Neural progenitor cell (in vitro differentiated cells): ENCODE results near the gene THRB. TPM values are rescaled to one million over a fixed set of nuclear protein-coding genes. Genes with fewer than 3 reads are reported as not detected.

Source experiments
- DNase-seq: peaks from one replicate; pipeline ENCODE4 v3.0.0-alpha.2; 2016; ENCODE audit warnings: low spot score
- H2AFZ ChIP-seq: fragments of 200-600 bp; sonication (generic); replicated peaks from 2 replicates; pipeline ENCODE4 v1.6.1; 2016; ENCODE audit warnings: antibody characterized with exemption
- H3F3A ChIP-seq: fragments of 200-600 bp; sonication (generic); 2 replicates; pipeline ENCODE4 v1.6.1; 2016; ENCODE audit warnings: antibody characterized with exemption, low read depth
- H3K27ac ChIP-seq: fragments of 200-600 bp; sonication (generic); 2 replicates; pipeline ENCODE4 v1.5.1; 2016; ENCODE audit warnings: mild to moderate bottlenecking
- H3K27me3 ChIP-seq: fragments of 200-600 bp; sonication (generic); 2 replicates; pipeline ENCODE4 v1.6.1; 2016; ENCODE audit warnings: mild to moderate bottlenecking, moderate library complexity
- H3K36me3 ChIP-seq: fragments of 200-600 bp; sonication (generic); 2 replicates; pipeline ENCODE4 v1.5.1; 2016
- H3K4me1 ChIP-seq: fragments of 200-600 bp; sonication (generic); 2 replicates; pipeline ENCODE4 v1.6.1; 2016; ENCODE audit warnings: mixed run types
- H3K4me2 ChIP-seq: fragments of 200-600 bp; sonication (generic); 2 replicates; pipeline ENCODE4 v1.6.1; 2016
- H3K4me3 ChIP-seq: fragments of 200-600 bp; sonication (generic); 2 replicates; pipeline ENCODE4 v1.5.1; 2016
- H3K79me2 ChIP-seq: fragments of 200-600 bp; sonication (generic); 2 replicates; pipeline ENCODE4 v1.6.1; 2016; ENCODE audit warnings: low read depth
- H3K9ac ChIP-seq: fragments of 200-600 bp; sonication (generic); 2 replicates; pipeline ENCODE4 v1.6.1; 2016
- H3K9me3 ChIP-seq: fragments of 200-600 bp; sonication (generic); 2 replicates; pipeline ENCODE4 v1.5.1; 2016; ENCODE audit warnings: low read depth
- H4K20me1 ChIP-seq: fragments of 200-600 bp; sonication (generic); 2 replicates; pipeline ENCODE4 v1.6.1; 2016; ENCODE audit warnings: low read depth
- H3K27ac Mint-ChIP-seq: 3 replicates; pipeline ENCODE4 v1.8.0; 2021; ENCODE audit warnings: mixed read lengths
- H3K27me3 Mint-ChIP-seq: 2 replicates; pipeline ENCODE4 v1.8.0; 2022; ENCODE audit warnings: low read depth, mild to moderate bottlenecking, inconsistent platforms, moderate library complexity, mixed read lengths; ENCODE audit not compliant: insufficient read depth
- H3K36me3 Mint-ChIP-seq: 3 replicates; pipeline ENCODE4 v1.8.0; 2021; ENCODE audit warnings: mixed read lengths
- H3K4me1 Mint-ChIP-seq: 3 replicates; pipeline ENCODE4 v1.8.0; 2021; ENCODE audit warnings: mixed read lengths
- H3K4me3 Mint-ChIP-seq: 3 replicates; pipeline ENCODE4 v1.8.0; 2021; ENCODE audit warnings: mild to moderate bottlenecking, moderate library complexity, mixed read lengths
- H3K9me3 Mint-ChIP-seq: 3 replicates; pipeline ENCODE4 v1.8.0; 2020; ENCODE audit warnings: mixed read lengths
- CTCF ChIP-seq: fragments of 200-600 bp; sonication (generic); IDR thresholded peaks from 2 replicates; pipeline ENCODE4 v1.5.1; 2017; ENCODE audit warnings: antibody characterized with exemption, mild to moderate bottlenecking
- EZH2 ChIP-seq: fragments of 200-600 bp; sonication (generic); IDR thresholded peaks from 2 replicates; pipeline ENCODE4 v1.6.1; 2017; ENCODE audit warnings: antibody characterized with exemption, mild to moderate bottlenecking, moderate library complexity
- EZH2phosphoT487 ChIP-seq: fragments of 200-600 bp; sonication (generic); IDR thresholded peaks from 2 replicates; pipeline ENCODE4 v1.6.1; 2017; ENCODE audit warnings: antibody characterized with exemption
- total RNA-seq: library from RNA; depleted of rRNA; stranded (reverse); fragments of >200 nt; gene quantifications from 2 replicates; pipeline ENCODE4 v1.2.3, GENCODE V29; 2015; ENCODE audit warnings: low replicate concordance

THRB gene
- total RNA-seq, 1 donor from 2014 or later: 1.2 TPM

- DNase-seq: no peak
- Histone ChIP-seq H3K27me3 (no peaks in the 10 kb centered on the region), H4K20me1 (no peaks in the 10 kb centered on the region), H3K4me3 (no peak overlapping the region), H3K27ac (no peak overlapping the region), H2AFZ (no peak overlapping the region), H3K4me2 (no peak overlapping the region), H3K79me2 (no peaks in the 10 kb centered on the region), H3K4me1 (peaks cover 8% of the 10 kb centered on the region), H3K9me3 (no peaks in the 10 kb centered on the region), H3K36me3 (no peaks in the 10 kb centered on the region), H3K9ac (no peak overlapping the region), H3F3A (no peaks in the 10 kb centered on the region)
- peaks cover 4% of the 10 kb centered on the region for H3K27me3 Mint-ChIP-seq
- H3K36me3 Mint-ChIP-seq: no peaks in the 10 kb centered on the region
- H3K4me1 Mint-ChIP-seq: no peaks in the 10 kb centered on the region
- H3K27ac Mint-ChIP-seq: no peak overlapping the region
- no peaks in the 10 kb centered on the region for H3K9me3 Mint-ChIP-seq
- H3K4me3 Mint-ChIP-seq: no peak overlapping the region
- TF ChIP-seq CTCF (no peak), EZH2phosphoT487 (no peak), EZH2 (no peak)
These were observed 366.2 kb downstream of the THRB start for GRCh38 chr3:24128199-24129005.

GRCh38 chr3:24123596-24123995, 371.1 kb downstream of the THRB start:
- H3K9ac ChIP-seq: no peak overlapping the region
- no peaks in the 10 kb centered on the region for H3K9me3 ChIP-seq
- no peaks in the 10 kb centered on the region for H3K36me3 ChIP-seq
- H3K4me1 ChIP-seq: peaks cover 12% of the 10 kb centered on the region
- H2AFZ ChIP-seq: no peak overlapping the region
- DNase-seq: no peak
- no peak overlapping the region for H3K27ac ChIP-seq
- Mint-ChIP-seq H3K27ac (no peak overlapping the region), H3K36me3 (peaks cover 1% of the 10 kb centered on the region), H3K4me3 (no peak overlapping the region), H3K4me1 (peaks cover 2% of the 10 kb centered on the region), H3K9me3 (peaks cover 3% of the 10 kb centered on the region), H3K27me3 (peaks cover 4% of the 10 kb centered on the region)
- no peaks in the 10 kb centered on the region for H3K27me3 ChIP-seq
- H3K79me2 ChIP-seq: no peaks in the 10 kb centered on the region
- no peak overlapping the region for H3K4me3 ChIP-seq
- H3F3A ChIP-seq: no peaks in the 10 kb centered on the region
- no peaks in the 10 kb centered on the region for H4K20me1 ChIP-seq
- TF ChIP-seq CTCF: no peak
- TF ChIP-seq EZH2: no peak
- no peak for TF ChIP-seq EZH2phosphoT487
- no peak overlapping the region for H3K4me2 ChIP-seq

- H3K4me1 ChIP-seq: peaks cover 12% of the 10 kb centered on the region
- no peak for DNase-seq
- no peak for TF ChIP-seq CTCF
- no peak for TF ChIP-seq EZH2
- TF ChIP-seq EZH2phosphoT487: no peak
- H3K36me3 ChIP-seq: no peaks in the 10 kb centered on the region
- H3F3A ChIP-seq: no peaks in the 10 kb centered on the region
- Mint-ChIP-seq H3K36me3 (peaks cover 1% of the 10 kb centered on the region), H3K9me3 (peaks cover 3% of the 10 kb centered on the region), H3K27ac (no peak overlapping the region), H3K4me1 (peaks cover 2% of the 10 kb centered on the region), H3K27me3 (peaks cover 2% of the 10 kb centered on the region), H3K4me3 (no peak overlapping the region)
- no peak overlapping the region for H3K4me3 ChIP-seq
- H4K20me1 ChIP-seq: no peaks in the 10 kb centered on the region
- no peak overlapping the region for H3K4me2 ChIP-seq
- H3K27ac ChIP-seq: no peak overlapping the region
- no peak overlapping the region for H3K9ac ChIP-seq
- no peaks in the 10 kb centered on the region for H3K9me3 ChIP-seq
- no peaks in the 10 kb centered on the region for H3K79me2 ChIP-seq
- no peaks in the 10 kb centered on the region for H3K27me3 ChIP-seq
- H2AFZ ChIP-seq: peak overlapping the region; percentile 13
These were observed 374.2 kb downstream of the THRB start for GRCh38 chr3:24120434-24120833.
